H1 (cell line): Measurements from ENCODE around the gene ITM2B. TPM values are rescaled to one million over a fixed set of nuclear protein-coding genes. Genes with fewer than 3 reads are reported as not detected.

ENCODE experiments used
- NRF1 ChIP-seq: IDR thresholded peaks from 2 replicates; pipeline ENCODE4 v1.6.1; 2011; ENCODE audit warnings: mild to moderate bottlenecking, low read depth, low read length, improper control_type of control experiment
- ZNF274 ChIP-seq: IDR thresholded peaks from 2 replicates; pipeline ENCODE4 v1.7.0; 2012; ENCODE audit warnings: low read length, borderline replicate concordance; ENCODE audit errors: extremely low read depth
- polyA plus RNA-seq, 7 experiments: library from polyadenylated mRNA; depleted of rRNA in 3 of 7; stranded (reverse) in 5 of 7; unstranded in 2 of 7; fragments of >200 nt in 5 of 7; fragments of 200-250 nt in 2 of 7; gene quantifications; 1 replicate in 5 of 7; 2 replicates in 1 of 7; 4 replicates in 1 of 7; pipeline versions ENCODE4 v1.2.1 to v1.2.3, GENCODE V29; 2011 to 2013; ENCODE audit warnings: missing spikeins in 2 of 7, mixed read lengths in 2 of 7
- total RNA-seq: library from RNA; stranded (reverse); fragmentation: NEBNext Ultra II Directional; extraction: Animal tissue kit (Norgen Biotek cat#: 25700); gene quantifications from 2 replicates; pipeline ENCODE4 v1.2.1, GENCODE V29; 2021

The ITM2B gene
- total and polyA plus RNA-seq, 2 of the 8 experiments (the other 6 are each of a cell fraction or from before 2014, with no cell fraction given), result 132 to 184 TPM

- no peak for TF ChIP-seq NRF1
- TF ChIP-seq ZNF274, result no peak
Observed at GRCh38 chr13:48315969-48316650, 83.1 kb downstream of the ITM2B start (continued).
